Raji (cell line): Measurements from ENCODE around the gene IFI27L1.

ENCODE experiments used
- POLR2A ChIP-seq: IDR thresholded peaks from 2 replicates; pipeline ENCODE4 v1.6.1; 2011; ENCODE audit warnings: low read depth, low read length, control low read depth; ENCODE audit not compliant: insufficient read depth

IFI27L1 gene

DNA sequence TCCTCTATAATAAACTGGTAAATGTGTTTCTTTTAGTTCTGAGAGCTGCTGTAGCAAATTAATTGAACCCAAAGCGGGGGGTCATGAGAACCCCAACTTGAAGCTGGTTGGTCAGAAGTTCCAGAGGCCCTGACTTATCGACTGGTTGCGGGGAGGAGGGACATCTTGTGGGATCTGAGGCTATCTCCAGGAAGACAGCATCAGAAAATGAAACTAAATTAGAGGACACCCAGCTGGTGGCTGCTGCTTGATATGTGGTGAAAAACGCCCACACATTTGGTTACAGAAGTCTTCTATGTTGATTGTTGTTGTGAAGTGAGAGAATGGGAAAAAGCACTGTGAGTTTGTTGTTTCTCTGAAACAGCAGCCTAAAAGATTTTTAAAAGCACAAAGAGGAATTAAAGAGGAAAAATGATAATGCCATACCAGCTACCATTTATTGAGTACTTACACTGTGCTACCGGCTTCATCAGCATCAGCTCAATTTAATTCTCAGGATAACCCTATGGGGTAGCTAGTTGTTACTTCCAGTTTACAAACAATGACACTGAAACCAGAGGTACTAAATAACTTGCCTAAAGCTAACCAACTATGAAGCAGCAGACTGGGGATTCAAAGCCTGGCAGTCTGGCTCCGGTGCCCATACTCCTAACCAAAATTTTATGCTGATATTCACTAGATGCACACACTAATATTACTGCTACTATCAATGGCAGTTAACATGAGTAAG lies 24.4 kb upstream of the IFI27L1 start:
- no peak for TF ChIP-seq POLR2A

DNA sequence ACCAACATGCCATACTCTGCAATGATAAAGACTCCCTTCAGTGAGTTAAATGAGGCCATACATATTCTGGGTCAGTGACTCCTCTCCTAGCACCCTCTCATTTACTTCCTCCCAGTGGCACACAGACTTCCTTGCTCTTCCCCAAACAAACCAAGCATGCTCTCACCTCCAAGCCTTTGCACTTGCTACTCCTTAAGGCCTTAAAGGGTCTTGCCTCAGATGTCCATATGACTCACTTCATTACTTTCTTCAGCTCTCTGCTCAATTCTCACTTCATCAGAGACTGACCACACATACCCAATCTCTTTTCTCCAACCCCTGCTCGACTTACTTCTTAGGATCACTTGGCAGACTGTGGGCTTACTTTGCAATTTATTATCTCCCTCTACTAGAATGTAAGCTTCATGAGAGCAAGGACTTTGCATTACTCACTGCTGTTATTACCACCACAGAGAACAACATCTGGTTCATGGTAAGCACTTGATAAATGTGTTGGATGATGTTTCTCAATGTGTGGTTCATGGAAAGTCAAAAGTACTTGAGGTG lies 22.9 kb upstream of the IFI27L1 start:
- TF ChIP-seq POLR2A = no peak

- no peak for TF ChIP-seq POLR2A
Measured at GRCh38 chr14:94058674-94059138, 22.4 kb upstream of the IFI27L1 start.

GRCh38 chr14:94059998-94060397 lies 21.1 kb upstream of the IFI27L1 start:
- no peak for TF ChIP-seq POLR2A

GRCh38 chr14:94062344-94062940 lies 18.7 kb upstream of the IFI27L1 start:
- TF ChIP-seq POLR2A = no peak

DNA sequence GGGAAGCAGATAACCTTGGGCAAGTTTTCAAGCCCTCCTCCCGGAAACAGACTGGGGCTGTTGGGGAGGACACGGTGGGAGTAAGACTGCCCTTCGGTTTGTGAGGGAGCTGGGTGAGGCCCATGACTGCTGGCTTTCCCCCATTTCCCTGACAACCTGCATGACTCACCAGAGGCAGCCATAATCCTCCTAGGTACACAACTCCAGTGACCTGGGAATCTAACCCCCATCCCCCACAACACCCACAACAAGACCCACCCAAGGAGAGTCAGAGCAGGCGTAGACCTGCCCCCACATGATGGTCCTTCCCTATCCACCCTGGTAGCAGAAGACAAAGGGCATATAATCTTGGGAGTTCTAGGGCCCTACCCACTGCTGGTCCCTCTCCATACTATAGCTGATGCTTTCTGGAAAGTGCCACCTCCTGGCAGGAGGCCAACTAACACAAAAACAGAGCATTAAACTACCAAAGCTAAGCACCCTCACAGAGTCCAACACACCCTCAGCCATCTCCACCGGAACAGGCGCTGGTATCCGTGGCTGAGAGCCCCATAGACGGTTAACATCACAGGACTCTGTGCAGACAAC lies 14.9 kb upstream of the IFI27L1 start:
- TF ChIP-seq POLR2A = no peak

- no peak for TF ChIP-seq POLR2A
Measured at GRCh38 chr14:94074534-94074933, 6.6 kb upstream of the IFI27L1 start.

DNA sequence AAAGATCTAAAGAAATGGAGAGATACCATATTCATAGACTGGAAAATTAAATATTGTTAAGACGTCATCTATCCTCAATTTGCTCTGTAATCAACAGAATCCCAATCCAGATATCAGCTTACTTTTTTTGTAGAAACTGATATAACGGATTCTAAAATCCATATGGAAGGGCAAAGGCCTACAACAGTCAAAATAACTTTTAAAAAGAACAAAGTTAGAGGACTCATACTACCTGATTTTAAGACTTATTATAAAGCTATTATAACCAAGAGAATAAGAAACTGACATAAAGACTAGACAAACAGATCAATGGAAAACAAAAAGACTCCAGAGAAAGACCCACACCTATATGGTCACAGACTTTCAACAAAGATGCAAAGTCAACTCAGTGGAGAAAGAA lies 6.1 kb upstream of the IFI27L1 start:
- TF ChIP-seq POLR2A = no peak

DNA sequence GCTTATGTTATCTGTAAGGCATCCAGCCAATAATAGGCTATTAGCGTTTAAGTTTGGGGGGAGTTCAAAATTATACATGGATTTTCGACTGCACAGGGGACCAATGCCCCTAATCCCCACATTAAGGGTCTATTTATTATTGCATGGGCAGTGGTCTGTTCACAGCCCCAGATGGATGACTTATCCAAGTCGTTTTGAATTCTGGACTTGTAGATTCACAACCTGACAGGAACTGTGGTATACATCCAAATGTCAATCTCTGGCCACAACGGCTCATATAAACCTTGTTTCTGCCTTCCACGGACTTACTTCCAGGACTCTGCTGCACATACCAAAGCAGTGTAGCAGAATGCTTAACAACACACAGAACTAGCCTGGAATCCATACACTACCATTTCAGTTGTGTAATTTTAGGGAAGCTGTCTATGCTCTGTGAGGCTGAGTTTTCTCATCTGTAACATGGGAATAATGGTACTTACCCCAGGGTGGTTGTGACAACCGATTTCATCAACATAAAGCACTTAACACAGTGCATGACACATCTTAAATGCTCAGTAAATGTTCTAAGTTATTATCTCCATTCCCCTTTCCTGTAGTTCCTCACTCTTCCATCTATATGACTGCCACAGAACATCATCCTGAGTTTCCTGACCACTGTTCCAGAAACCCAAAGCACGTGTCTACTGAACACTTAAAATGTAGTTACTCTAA lies 3.8 kb upstream of the IFI27L1 start:
- no peak for TF ChIP-seq POLR2A

DNA sequence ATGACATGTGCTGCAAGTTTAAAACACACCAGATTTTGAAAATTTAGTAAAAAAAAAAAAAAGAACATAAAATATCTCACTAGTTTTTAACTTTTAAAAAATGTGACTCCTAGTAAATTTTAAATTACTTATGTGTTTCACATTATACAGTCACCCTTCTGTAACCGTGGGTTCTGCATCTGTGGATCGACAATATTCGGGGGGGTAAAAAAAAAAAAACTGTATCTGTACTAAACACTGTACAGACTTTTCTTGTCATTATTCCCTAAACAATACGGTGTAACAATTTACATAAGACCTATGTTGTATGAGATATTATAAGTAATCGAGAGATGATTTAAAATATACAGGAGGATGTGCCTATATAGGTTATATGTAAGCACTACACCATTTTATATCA lies 3.3 kb upstream of the IFI27L1 start:
- no peak for TF ChIP-seq POLR2A

- TF ChIP-seq POLR2A = no peak
Measured at GRCh38 chr14:94079891-94080620, 1.1 kb upstream of the IFI27L1 start.

DNA sequence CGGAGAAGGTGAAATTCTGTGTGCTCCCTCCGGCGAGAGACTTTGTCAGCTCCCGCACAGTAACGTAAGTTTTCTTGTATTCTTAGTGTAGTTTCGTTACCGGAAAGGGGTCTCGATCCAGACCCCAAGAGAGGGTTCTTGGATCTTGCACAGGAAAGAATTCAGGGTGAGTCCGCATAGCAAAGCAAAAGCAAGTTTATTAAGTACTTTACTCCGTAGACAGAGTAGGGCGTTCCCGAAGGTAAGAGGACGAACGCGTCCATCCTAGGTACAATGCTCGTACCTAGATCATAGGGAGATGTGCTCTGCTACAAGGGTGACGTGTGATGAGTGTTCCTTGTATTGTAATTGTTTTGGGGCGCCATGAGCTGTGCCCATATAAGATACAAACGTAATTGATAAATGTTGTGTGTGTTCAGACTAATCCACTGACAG lies 293 bp downstream of the IFI27L1 start:
- TF ChIP-seq POLR2A = no peak

GRCh38 chr14:94087891-94088290 lies 6.8 kb downstream of the IFI27L1 start:
- TF ChIP-seq POLR2A = no peak

- TF ChIP-seq POLR2A = no peak
Measured at GRCh38 chr14:94088516-94088915, 7.4 kb downstream of the IFI27L1 start.

GRCh38 chr14:94089479-94089878 lies 8.4 kb downstream of the IFI27L1 start:
- TF ChIP-seq POLR2A = no peak
